ENCODE measurements around the gene ARID1B.

DNA sequence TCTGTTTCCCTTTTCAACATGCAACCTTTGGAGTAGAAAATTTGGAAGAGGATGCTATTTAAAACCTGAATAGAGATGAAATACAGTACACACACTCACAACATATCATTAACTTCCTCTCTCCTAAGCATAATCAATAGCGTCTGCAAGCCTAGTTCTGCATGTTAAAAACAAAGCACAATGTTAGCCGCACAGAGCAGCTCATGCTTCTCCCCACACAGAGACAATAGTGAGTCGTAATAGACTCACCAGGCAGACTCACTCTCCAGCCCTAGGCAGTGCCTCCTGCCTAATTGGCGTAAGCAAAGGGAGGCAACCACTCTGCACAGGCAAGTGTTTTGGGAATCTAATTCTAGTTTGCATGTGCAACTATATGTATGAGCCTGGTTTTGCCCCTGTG, 45.8 kb upstream of the ARID1B start:
- TF ChIP-seq, protein P1, sequence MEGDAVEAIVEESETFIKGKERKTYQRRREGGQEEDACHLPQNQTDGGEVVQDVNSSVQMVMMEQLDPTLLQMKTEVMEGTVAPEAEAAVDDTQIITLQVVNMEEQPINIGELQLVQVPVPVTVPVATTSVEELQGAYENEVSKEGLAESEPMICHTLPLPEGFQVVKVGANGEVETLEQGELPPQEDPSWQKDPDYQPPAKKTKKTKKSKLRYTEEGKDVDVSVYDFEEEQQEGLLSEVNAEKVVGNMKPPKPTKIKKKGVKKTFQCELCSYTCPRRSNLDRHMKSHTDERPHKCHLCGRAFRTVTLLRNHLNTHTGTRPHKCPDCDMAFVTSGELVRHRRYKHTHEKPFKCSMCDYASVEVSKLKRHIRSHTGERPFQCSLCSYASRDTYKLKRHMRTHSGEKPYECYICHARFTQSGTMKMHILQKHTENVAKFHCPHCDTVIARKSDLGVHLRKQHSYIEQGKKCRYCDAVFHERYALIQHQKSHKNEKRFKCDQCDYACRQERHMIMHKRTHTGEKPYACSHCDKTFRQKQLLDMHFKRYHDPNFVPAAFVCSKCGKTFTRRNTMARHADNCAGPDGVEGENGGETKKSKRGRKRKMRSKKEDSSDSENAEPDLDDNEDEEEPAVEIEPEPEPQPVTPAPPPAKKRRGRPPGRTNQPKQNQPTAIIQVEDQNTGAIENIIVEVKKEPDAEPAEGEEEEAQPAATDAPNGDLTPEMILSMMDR (IDR thresholded peaks at IDR 0.05), result no peak
- TF ChIP-seq POLR2A (IDR thresholded peaks at IDR 0.05), result no peak
